ENCODE data around the gene COQ9.
"Not testable (repeated sequence)": the region's sequence is repeated elsewhere in the genome, so short reads cannot be mapped to it uniquely, and the experiment has no call there.

Gene COQ9

DNA sequence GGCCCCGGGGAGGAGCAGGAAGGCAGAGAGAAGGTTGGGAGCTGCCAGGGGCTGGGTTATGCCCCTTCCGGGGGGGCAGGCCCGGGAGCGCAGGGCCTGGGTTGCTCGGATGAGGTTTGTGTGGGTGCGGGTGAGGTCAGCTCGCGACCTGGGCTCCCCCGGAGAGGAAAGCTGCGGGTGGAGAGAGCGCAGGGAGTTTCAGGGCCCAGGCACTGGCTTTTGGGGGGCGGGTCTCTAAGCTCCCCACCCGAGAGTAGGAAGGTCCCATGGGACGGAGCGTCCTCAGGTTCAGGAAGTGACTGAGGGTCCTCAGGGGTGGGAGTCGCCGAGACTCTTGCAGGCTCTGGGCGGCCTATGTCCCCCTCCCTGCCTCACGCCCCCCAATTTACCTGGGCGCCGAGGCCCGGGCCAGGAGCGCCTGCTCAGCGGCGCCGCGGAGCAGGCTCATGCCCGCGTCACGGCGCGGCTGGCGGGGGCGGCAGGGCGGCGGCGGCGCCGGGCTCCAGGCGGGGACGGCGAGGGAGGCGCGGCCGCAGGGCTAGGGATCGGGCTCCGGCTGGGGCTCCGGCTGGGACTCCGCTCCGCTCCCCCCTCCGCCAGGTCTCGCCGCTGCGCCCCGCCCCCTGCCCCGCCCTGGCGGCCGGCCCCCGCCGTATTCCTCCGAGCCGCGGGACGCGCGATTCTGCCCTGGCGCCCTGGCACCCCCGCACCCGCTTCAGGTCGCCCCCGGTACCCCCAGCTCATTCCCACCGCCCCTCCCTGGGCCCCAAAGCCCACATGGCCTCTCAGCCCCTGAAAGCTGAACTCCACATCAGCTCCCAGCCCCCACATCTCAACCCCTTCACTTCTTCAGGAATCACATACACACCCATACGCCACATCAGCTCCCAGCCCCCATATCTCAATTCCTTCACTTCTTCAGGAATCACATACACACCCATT, 38.9 kb downstream of the COQ9 start, which contains the start of gene DOK4:
Gene DOK4, minus strand, starts transcription at position 578 of the 942 bp plus-strand sequence. CDS start 6,986 bp downstream, outside the sequence.
- peak; percentile 76 to 79 for DNase-seq

DNA sequence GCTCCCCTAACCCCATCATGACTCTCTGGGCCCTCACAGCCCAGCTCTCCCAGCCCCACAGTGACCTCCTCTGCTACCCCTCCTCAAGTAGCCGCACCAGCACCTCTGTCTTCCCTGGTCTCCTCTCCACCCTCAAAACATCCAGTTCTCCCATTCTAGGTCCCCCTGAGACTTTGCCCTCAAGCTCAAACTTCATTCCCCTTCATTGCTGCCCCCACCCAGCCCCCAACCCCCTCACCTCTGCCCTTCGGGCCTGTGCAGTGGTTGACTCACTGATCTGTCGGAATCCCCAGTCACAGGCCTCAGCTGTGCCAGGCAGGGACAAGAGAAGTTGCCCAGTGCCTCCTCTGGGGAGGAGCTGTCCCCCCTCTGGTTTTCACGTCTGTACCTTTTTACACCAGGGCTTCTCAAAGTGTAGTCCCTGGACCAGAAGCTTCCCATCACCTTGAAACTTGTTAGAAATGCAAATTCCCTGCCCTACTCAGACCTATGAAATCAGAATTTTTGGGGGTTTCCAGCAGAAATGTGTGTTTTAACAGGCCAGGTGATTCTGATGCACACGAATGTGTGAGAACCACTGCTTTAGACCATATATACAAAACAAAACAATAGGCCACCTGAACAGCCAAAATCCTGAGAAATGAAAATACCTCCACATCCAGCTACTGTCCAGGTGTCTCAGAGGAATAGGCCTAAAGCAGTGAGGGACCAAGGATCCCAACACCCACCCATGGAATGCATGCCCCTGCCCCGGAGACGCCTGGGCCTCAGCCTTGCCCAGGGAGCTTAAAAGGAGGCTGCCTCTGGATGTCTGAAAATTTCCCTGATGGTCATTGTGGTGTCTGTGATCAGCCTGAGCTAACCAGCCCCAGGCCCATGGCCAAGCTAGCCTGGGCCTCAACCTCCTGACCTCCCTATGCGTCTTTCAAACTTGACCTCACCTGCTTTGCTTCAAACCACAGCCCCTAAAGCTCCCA, 39.9 kb downstream of the COQ9 start:
- DNase-seq, result no peak

DNA sequence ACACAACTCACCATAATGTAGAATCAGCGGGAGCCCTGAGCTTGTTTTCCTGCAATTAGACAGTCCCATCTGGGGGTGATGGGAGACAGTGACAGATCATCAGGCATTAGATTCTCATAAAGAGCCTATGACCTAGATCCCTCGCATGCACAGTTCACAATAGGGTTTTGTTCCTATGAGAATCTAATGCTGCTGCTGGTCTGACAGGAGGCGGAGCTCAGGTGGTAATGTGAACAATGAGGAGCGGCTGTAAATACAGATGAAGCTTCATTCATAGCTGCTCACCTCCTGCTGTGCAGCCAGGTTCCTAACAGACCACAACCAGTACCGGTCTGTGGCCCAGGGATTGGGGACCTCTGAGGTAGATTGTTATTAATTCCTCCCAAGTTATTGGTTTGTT, 42.0 kb downstream of the COQ9 start:
- DNase-seq, result no peak

DNA sequence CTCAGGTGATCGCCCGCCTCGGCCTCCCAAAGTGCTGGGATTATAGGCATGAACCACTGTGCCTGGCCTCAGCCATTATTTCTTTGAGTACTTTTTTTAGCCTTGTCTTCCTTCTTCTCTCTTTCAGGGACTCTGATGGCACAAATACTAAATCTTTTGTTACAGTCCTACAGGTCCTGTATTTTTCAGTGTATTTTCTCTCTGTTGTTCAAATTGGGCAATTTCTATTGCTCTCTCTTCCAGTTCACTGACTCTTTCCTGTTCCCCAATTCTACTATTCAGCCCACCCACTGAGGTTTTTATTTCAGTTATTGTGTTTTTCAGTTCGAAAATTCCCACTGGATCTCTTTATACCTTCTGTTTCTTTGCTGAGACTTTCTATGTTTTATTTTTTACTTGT, 46.5 kb downstream of the COQ9 start:
- DNase-seq, result no peak

DNA sequence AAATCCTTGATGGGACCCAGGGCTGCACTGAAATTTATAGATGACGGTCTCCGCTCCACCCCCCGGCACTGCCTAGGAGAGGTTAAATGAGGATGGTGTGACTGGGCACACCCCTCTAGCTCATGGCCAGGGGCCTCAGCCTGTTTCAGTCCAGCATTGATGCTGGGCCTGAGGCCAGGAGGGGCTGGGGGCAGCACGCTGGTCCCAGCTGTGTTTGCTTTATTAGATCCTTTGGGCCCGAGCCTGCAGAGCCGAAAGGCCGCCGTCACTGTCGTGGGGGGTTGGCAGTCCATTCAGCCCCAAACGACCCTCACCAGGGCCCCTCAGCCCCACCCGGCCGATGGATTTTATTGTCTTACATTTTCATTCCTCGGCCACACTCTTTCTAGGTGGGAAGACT, 49.8 kb downstream of the COQ9 start:
- no peak for DNase-seq

DNA sequence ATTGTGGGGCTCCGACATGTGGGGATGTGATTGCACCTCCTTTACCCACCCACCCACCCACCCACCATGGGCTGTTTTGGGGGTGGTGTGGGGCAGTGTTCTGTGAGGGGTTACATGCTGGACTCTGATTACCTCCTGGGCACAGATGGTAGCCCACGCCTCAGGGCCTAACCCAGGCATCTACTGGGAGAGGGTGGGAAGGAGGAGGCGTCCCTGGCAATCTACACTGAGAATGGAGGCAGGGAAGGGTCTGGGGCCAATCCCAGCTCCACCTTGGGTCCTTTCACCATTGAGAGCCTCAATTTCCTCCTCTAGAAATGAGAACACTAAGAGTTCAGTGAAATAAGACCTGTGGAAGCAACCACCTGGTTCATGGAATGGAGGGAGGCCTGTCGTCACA, 50.8 kb downstream of the COQ9 start:
- DNase-seq, result no peak

DNA sequence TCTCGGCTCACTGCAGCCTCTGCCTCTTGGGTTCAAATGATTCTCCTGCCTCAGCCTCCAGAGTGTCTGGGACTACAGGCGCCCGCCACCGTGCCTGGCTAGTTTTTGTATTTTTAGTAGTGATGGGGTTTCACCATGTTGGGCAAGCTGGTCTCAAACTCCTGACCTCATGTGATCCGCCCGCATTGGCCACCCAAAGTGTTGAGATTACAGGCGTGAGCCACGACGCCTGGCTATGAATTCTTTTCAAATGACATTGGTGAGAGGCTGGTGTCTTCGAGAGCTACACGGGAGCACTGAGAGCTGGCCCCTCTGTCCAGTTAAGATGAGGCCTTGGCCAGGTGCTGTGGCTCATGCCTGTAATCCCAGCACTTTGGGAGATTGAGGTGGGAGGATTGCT, 52.7 kb downstream of the COQ9 start:
- DNase-seq, result not testable (repeated sequence)

DNA sequence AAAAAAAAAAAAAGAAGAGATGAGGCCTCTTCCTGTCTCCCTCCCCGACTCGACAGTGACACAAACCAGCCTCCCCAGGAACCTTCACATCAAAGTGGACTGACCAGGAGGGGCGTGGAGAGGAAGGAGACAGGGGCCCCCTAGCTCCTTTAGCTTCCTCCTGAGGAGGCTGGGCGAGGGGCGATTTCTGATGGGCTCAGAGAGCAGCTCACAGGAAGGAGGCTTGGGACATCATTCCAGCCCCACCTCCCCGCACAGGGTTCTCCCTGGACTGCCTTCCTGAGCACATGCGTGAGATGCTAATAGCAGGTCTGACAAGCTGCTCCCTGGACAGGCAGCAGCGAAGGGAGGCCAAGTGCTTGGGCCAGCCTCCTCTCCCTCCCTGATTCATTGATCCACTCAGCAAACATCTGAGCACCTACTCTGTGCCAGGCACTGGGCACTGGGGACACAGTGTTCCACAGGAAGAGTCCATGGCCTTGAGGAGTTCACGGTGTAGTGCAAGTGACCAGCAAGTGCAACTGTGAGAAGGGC, 53.4 kb downstream of the COQ9 start:
- no peak for DNase-seq

DNA sequence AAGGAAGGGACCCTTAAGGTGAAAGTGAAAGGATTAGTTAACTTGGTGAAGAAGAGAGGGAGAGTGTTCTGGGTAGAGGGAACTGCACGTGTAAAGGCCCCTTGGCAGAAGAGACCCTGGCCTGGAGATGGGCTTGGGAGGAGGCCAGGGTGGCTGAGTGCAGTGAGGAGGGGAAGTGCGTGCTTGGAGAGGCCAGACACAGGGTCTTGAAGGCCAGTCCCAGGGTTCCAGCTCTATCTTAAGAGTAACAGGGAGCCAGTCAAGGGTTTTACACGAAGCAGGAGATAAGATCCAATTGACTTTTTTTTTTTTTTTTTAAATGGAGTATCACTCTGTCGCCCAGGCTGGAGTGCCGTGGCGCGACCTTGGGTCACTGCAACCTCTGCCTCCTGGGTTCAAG, 54.2 kb downstream of the COQ9 start:
- no peak for DNase-seq

DNA sequence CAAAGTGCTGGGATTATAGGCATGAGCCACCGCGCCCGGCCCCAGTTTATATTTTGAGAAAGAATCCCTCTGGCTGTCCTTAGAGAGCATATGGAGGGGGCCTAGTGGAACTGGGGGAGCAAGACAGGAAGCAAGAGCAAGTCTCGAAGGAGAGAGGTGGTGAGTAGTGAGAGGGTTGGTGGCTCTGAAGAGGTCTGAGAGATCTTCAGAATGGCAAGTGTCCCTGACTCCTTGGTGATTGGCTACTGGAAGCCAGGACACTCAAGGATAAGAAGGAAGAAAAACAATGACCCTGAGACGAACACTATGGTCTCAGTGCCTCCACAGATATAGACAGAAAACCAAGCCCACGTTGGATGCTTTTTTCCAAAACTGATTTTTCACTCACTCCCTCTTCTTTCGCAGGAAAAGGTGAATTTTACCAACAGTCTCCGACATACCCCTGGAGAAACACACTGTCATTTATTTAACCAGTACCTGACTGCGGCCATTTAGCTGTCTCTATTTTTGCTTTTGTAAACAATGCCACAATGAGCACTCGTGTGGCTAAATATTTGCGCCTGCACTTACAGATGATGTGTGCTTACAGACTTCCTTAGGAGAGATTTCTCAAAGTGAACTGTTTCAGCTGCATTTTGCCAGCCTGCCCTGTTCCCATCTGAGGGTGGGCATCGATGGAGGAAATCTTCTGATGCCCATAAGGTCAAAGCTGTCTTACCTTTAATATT, 54.9 kb downstream of the COQ9 start:
- DNase-seq, result no peak

DNA sequence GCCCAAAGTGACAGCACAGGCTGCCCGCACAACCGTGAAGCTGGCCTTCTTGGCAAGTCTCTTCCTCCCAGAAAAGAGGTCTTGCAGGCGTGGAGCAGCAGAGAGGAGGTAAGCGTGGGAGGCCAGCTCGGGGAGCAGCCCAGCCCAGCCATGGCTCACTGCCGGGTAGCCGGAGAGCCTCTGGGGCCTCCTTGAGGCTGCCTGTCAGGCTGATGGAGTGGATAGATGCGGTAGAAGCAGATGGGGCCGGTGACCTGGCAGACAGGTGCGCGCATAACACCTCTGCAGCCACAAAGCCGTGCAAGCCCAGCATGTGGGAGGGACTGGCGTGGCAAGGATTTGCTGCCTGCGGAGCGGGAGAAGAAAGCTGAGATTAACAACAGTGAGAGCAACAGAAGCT, 56.1 kb downstream of the COQ9 start:
- DNase-seq, result no peak

DNA sequence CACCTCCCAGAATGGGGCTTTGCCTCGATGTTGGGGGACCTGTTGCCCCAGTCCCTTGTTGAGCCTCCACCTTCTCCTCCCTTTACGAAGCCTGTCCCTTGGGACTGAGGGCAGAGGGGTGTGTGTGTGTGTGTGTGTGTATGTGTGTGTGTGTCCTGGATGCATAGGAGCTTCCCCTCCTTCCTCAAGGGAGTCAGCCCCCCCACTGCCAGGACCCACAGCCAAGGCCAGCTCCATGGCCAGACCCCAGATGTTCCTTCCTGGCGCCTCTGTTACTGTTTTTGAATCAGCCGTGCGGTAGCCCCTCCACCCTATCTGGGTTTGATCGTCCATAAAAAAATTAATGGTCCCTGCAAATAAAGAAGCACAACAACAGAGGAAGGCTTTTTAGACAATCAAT, 56.7 kb downstream of the COQ9 start:
- DNase-seq, result no peak

DNA sequence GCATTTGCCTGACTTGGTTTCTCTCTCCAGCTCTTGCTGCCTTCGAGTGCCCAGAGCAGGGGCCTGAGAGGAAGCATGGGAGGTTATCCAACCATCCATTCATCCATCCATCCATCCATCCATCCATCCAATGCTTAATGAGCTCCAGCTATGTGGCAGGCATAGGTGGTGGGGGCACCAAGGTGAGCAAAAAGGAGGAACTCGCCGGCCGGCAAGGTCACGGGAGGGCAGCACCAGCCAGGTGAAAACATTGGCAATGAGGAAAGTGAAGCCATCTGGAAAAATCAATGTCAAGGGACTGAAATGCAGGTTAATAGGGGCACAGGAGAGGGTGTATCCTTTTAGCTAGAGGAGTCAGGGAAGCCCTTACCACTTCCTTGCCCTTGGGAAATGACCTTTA, 57.2 kb downstream of the COQ9 start:
- no peak for DNase-seq

DNA sequence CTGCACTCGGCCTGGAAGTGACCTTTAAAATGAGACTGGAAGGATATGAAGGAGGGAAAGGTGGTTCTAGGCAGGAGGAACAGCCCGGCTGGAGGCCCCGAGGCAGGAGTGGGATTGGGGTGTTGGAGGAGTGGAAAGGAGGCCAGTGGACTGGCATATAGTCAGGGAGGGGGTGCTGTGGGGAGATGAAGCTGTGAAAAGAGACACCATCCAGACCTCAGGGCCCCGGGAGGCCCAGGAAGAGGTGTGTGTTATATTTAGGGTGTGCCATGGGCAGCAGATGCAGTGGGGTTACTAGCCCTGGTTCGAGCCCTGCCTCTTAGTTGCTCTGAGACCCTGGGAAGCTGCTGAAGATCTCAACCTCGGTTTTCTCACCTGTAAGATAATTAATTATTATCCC, 57.9 kb downstream of the COQ9 start:
- no peak for DNase-seq

DNA sequence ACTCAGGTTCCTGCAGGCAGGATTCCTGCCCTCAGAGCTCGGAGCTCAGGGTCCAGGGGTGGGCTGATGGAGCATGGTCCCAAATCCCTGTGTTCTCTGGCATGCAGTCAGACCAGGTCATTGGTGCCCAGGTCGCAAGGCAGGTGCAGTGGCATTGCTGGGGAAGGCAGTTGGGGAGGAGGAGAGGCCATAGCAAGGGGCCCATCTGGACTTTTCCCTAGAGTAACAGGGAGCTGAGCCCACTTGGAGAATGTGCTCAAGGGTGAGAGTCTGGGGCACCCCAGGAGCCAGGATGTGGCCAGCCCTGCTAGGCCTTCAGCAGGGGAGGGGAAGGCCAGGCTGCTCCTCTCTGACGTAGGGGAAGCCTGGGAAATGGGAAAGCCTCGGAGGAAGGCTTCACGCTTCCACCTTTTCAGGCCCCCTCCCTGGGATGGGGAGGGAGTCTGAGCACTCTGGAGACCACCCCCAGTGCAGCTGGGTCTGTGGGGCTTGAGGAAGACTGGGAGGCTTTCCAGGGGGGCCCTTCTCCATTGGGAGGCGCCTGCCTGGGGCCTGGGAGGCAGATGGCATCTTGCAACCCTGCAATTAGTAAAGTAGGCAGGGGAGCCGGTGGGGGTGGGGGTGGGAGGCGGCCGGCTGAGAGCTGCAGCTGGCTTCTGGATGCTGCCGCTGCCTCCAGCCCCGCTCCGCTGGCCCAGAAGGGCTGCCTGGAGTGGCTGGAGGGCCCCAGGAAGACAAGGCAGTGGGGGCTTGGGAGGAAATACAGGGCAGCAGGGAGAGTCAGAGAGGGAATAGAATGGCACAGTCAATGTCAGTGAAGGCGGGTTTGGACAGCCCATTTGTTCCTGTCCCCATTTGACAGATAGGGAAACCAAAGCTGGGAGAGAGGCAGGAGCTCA, 60.1 kb downstream of the COQ9 start:
- no peak for DNase-seq

DNA sequence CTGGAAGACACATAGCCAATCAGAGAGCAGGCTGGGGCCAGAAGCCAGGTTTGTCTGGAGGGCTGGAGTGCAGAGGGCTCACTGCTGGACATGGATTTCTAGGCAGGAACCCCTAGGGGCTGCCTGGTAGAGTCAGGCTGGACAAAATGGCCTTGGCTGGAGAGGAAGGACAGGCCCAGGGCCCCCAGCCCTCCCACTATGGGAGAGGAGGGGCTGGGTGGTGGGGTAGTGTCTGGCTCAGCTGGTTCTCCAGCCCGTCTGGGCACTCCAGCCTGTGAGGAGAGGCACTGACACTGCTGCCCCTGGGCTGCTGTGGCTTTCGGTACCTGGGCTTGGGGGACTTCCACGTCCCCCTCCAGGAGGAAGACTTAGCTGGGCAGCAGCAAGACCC, 60.8 kb downstream of the COQ9 start:
- no peak for DNase-seq

DNA sequence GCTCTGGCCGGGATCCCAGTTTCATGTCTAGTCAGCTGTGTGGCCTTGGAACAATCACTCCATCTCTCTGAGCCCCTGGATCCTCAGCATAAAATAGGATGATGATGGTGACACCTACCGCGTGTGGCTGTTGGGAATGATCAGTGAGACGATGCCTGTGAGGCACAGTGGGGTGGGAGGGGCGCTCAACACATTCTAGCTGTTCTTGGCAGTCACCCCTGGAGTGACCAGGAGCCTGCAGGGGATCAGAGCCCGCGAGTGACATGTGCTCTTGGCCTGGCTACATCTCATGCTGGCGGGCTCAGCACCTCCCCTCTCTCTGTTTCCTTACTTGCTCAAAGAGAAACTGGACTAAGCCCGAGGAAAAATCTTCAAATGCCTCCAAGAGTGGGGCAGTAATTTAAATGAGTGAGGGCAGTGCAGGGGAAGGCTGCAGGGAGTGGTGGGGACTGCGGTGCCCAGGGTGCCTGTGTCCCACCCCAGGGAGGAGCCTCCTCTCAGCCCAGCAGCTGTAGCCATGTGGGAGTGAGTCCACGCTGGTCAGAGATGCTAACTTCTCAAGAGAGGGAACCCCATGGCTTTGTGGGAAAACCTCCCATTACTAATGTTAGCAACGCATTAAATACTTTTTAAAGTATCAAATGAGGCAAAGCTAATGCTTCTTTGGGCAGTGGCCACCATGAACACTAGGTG, 62.1 kb downstream of the COQ9 start:
- DNase-seq, result no peak

DNA sequence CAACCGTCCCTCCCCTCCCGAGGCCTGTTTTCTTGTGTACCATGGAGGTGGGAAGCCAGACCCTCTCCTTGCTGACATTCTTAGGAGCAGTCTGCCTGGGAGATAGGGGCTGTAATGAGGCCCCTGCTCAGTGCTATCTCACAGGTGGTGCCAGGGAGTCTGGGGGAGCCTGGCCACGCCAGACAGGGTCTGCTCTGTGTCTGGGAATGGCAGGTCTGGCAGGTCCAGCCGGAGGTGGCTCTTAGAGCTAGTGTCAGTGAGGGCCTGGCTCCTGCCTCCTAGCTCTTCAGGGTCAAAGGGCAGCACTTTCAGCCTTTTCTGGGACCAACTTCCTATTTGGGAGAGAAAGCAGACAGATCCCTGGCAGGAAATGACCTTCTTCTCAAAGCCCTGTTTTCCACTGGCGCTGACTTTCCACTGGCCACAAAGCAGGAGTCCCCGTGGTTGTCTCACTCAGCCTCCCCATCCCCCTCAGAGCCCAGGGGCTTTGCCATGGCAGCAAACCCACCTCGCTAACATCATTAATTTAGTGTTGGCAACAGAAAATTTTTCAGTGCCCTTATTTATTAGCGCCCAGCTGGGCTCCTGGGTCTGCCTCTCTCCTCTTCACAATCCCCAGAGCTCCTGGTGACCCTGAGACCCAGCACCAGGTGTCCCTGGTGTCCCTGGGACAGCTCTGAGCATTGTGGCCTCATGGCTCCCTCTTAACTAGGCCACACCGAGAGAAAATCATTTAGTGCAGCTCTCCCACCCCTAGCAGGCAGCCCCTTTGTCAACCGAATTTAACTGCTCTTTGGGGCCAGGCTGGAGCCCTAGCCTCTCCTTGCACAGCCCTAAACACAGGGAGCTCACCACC, 63.0 kb downstream of the COQ9 start:
- DNase-seq, result no peak
